GM21737 (cell line): ENCODE measurements around the gene XRN2.
A peak's percentile ranks its signal among the peaks of the same experiment; 100 is the strongest.

Experiments
- ATAC-seq: cut with Tn5 transposase; IDR thresholded peaks from one replicate; pipeline ENCODE4 v1.9.1; 2021; ENCODE audit warnings: mild to moderate bottlenecking, moderate library complexity; ENCODE audit not compliant: unreplicated experiment

Gene XRN2

DNA sequence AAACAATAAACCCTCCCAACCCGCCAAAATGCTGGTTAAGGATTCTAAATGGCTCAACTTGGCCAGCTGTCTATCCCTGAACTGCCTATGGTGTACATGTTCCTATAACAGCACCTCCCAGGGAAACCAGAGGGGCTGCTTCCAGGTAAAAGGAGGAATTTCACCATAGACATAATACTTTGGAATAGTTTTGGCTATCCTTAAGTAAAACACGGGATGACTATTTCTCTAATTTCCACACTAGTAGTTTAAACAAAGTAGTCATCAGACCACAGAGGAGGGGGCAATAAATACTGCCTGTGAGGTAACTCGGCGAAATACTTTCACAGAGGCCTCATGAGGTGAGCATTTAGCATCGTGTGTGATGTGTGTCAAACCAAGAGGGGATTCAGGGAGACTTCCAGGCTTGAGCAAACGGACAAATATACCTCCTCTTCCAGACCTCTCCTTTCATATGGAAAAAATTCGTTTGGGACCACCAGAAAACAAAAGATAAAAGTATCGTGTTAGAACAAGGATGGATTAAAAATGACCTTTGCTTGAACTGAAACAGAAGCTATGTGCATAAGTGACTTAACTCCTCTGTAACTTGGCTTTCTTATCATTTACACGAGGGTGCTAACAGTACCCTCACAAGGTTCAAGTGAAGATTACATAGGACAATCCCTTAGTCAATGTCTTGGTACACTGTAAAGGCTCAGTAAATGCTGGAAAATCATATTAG lies 1.0 kb upstream of the XRN2 start:
- no peak for ATAC-seq

DNA sequence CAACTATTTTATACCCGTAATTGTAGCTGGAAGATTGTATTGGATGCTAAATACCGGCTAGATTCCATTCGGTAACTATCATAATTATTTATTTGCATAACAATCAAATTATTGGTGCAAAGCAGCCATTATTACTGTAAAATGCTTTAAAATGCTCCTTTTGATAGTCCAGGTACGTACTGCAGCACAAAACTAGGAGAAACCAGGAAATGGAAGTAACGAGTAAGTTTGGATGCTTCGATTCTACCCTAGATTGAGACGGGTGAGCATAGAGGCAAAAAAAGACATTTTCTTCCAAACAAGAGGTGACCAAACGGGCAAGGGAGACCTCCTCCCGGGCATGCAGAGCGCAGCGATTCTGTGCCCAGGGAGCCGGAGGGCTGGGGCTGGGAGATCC lies 469 bp upstream of the XRN2 start:
- no peak for ATAC-seq

DNA sequence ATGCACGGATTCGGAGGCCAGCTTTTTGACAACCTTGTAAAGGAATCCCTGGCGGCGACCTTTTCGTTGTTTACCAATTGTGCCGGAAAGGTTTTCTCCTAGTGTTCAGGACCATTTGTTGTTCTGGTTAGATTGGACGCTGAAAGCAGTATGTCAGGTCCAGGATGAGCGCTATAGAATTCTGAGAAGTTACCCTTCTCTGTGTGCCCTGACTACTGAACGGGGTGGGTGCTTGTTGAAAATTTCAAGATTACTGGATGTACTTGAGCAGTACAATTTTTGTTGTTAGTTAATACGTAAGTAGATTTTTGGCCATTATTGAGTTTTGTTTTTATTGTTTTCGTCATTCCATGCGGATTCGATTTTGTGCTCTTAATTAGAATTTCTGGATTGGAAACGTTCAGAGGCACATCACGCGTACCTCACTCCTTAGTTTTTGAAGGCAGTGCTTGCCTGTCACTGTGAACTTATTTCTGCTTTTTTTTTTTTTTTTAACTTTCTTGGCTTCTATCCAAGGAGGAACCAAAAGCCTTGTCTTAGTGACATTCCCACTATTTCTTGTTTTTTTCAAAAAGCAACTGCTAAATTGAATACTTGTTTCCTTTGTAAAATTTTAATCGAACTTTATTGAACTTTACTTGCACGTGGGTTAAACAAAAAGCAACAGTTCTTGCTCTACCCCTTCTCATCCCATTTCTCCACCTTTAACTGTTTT lies 898 bp downstream of the XRN2 start:
- ATAC-seq, result peak; percentile 3

DNA sequence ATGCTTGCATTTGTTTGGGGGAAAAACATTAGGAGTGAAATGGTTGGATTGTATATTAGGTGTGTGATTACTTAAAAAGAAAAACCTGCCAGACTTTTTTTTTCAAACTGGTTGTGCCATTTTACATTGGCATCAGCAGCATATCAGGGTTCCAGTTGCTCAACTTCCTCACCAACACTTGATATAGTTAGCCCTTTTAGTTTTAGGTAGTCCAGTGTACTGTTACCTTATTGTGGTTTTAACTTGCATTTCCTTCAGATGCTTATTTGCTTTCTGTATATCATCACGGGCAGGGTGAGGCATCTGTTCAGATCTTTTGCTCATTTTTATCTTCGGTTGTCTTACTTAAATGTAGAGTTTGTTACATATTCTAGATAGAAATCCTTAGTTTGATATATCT lies 5.2 kb downstream of the XRN2 start:
- no peak for ATAC-seq

GRCh38 chr20:21309678-21310467 lies 6.7 kb downstream of the XRN2 start:
- no peak for ATAC-seq

DNA sequence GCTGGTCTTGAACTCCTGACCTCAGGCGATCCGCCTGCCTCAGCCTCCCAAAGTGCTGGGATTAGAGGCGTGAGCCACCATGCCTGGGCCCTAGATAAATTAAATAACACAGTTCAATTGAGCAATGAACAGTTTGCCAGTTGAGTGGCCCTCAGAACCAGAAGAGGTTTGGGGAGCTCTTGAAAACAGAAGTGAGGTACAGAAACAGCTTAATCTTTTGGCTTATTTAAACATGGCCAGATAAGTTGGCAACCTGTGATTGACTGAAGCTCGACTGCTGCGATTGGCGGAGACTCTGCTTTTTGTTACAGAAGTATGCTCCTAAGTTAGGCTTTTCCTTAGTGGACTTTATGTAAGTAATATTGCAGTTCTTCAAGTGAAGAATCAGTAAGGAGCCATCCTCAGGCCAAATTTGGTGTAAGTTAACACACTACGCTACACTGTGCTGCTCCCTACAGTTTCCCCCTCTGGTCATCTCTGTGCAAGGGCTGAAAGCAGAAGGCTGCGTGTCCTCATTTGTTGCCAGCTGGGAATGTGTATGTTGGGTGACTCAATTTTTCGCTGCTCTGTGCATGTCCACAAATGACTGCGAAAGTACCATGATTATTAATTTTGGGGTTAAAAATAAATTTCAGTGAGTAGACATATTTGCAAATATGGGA lies 9.8 kb downstream of the XRN2 start:
- no peak for ATAC-seq

GRCh38 chr20:21315138-21315537 lies 12.0 kb downstream of the XRN2 start:
- no peak for ATAC-seq

GRCh38 chr20:21322083-21322710 lies 19.1 kb downstream of the XRN2 start:
- no peak for ATAC-seq

DNA sequence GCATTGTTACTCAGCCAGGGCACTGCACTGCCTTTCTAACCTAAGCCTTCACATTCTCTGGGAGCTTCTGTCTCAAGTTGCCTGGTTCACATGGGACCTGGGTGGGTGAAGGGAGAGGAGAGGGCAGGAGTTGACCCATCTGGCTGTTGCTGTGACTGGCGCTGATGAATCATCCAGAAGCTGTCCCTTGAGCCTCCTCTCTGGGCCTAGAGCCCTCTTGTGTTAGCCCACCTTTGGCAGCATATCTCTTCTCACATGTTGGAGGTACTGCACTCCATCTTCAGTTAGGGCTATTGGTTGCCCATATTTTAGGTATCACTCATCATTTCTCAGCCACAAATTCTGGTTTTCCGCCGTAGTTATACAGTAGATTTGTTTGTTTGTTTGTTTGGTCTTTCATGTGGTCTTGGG lies 19.8 kb downstream of the XRN2 start:
- ATAC-seq, result no peak

DNA sequence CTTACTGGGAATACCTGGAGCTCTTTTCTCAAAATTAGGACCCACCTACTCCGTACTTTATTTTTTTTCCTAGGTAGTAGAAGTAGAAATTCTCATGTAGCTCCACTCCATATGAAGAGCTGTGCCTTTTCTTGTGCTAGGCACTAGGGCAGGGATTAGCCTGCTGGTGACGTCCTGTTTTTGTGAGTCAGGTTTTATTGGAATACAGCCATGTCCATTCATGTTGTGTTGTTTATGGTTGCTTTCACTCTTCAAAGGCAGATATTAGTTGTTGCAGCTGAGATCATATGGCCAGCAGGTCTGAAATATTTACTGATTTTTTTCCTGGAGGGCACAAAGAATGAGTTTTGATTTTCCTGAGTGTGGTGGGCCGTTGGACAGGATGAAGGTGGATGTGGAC lies 20.5 kb downstream of the XRN2 start:
- ATAC-seq, result no peak

- no peak for ATAC-seq
These were observed 21.0 kb downstream of the XRN2 start for GRCh38 chr20:21324126-21324525.

DNA sequence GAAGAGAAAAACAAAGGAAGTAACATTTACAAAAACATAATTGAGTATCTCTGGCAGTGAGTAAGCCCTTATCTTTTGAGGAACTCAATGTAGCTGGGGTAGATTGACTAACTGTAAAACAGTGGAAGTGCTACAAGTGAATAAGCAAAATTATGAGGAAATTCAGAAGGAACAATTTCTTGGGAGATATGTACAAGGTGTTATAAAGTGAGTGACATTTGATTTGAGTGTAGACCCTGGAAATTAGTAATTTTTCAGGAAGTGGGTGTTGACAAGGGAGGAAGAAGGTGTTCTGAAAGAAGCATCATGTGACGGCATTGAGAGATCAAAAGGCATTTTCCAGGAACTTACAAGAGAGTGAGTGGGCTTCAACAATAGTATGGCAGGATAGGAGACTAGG lies 22.2 kb downstream of the XRN2 start:
- no peak for ATAC-seq

DNA sequence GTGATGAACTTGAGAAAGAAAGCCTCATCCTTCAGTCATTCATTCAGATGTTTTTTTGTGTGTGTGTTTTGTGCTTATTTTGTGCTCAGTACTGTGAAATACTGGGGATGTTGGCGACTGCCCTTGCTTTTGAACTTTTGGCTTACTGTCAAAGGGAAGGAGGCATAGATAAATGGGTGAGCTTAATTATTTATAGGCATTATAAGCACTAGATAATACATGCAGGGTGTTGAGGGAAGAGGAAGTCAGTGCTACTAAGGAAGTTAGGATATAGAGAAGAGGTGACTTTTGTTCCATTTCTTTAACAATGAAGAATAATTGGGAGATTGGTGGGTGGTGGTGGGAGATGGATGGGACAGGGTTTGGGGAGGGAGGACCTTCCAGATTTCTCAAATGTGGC lies 23.6 kb downstream of the XRN2 start:
- ATAC-seq, result no peak

- no peak for ATAC-seq
These were observed 33.5 kb downstream of the XRN2 start for GRCh38 chr20:21336455-21337151.

GRCh38 chr20:21338291-21338690 lies 35.2 kb downstream of the XRN2 start:
- ATAC-seq, result no peak

DNA sequence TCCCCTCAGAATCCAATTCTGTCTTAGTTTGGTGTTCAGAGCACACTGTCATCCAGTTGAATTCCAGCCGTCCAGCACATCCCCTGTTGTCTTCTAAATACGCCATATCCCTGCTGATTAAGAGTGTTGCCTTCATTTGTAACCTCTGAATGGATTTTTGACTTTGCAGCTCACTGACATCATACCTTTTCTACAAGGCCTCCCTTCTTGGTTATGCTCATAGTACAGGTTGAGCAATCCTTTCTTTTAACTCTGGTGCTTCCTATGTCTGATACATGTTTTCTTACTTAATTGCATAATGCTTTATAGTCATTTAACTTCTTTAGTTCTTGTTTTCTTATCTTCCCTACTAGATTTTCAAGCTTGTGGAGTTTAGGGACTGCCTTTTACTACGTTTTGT lies 36.4 kb downstream of the XRN2 start:
- no peak for ATAC-seq

- no peak for ATAC-seq
These were observed 38.0 kb downstream of the XRN2 start for GRCh38 chr20:21340991-21341697.

GRCh38 chr20:21342656-21343345 lies 39.7 kb downstream of the XRN2 start:
- ATAC-seq, result no peak
